IMR-90 (cell line): ENCODE data around the gene C14orf119. TPM values are rescaled to one million over a fixed set of nuclear protein-coding genes. Genes with fewer than 3 reads are reported as not detected.

Experiments used
- ATAC-seq: fragments of 200-7000 bp; cut with Tn5 transposase; 2 replicates; pipeline ENCODE4 v1.9.1; 2020; ENCODE audit warnings: low read depth, mild to moderate bottlenecking, moderate library complexity
- BruUV-seq: library from RNA; stranded (reverse); fragments of 400-500 nt; replicated peaks from 2 replicates; lab custom pipeline; 2021; lab: Mats Ljungman, UMichigan
- CTCF ChIA-PET: fragments of 300-600 bp; formaldehyde crosslinking; extraction: SDS; loops from one replicate; lab custom pipeline; 2021; ENCODE audit warnings: antibody characterized with exemption; lab: Yijun Ruan, JAX
- POLR2A ChIA-PET: fragments of 300-600 bp; sonication (Branson Sonifier 250); formaldehyde crosslinking; loops from one replicate; lab custom pipeline; 2022; ENCODE audit warnings: antibody characterized with exemption; ENCODE audit not compliant: unreplicated experiment; lab: Charles Lee
- DNase-seq: peaks from one replicate; pipeline ENCODE4 v3.0.0; 2013
- H2AFZ ChIP-seq: replicated peaks from 2 replicates; pipeline ENCODE3; 2013; ENCODE audit warnings: low read length, mild to moderate bottlenecking; ENCODE audit not compliant: poor library complexity
- H2AK5ac ChIP-seq: 2 replicates; pipeline ENCODE4 v1.6.1; 2013; ENCODE audit warnings: low read depth, low read length, inconsistent platforms
- H2AK9ac ChIP-seq: replicated peaks from 2 replicates; pipeline ENCODE3; 2013; ENCODE audit warnings: mild to moderate bottlenecking, low read depth, low read length, moderate library complexity; ENCODE audit not compliant: poor library complexity
- H2BK120ac ChIP-seq: 2 replicates; pipeline ENCODE4 v1.6.1; 2013; ENCODE audit warnings: low read depth, low read length, inconsistent platforms
- H2BK15ac ChIP-seq: 3 replicates; pipeline ENCODE4 v1.6.1; 2013; ENCODE audit warnings: low read depth, low read length, inconsistent platforms
- H2BK20ac ChIP-seq: 2 replicates; pipeline ENCODE4 v1.6.1; 2013; ENCODE audit warnings: low read depth, mild to moderate bottlenecking, inconsistent platforms, low read length, moderate library complexity
- H2BK5ac ChIP-seq: 2 replicates; pipeline ENCODE4 v1.6.1; 2013; ENCODE audit warnings: mild to moderate bottlenecking, low read depth, low read length, inconsistent platforms; ENCODE audit not compliant: poor library complexity, severe bottlenecking
- H3K14ac ChIP-seq: replicated peaks from 2 replicates; pipeline ENCODE4 v1.6.1; 2013; ENCODE audit warnings: low read depth, low read length, inconsistent platforms
- H3K18ac ChIP-seq: 2 replicates; pipeline ENCODE4 v1.6.1; 2013; ENCODE audit warnings: low read depth, low read length, control low read depth
- H3K23ac ChIP-seq: 2 replicates; pipeline ENCODE4 v1.6.1; 2013; ENCODE audit warnings: low read depth, low read length, inconsistent platforms
- H3K27ac ChIP-seq: 2 replicates; pipeline ENCODE4 v1.5.1; 2013; ENCODE audit warnings: mild to moderate bottlenecking, control low read depth, low read length; ENCODE audit not compliant: insufficient read depth
- H3K27me3 ChIP-seq: 2 replicates; pipeline ENCODE4 v1.6.1; 2013; ENCODE audit warnings: low read length; ENCODE audit not compliant: control insufficient read depth, insufficient read depth
- H3K36me3 ChIP-seq: 2 replicates; pipeline ENCODE4 v1.6.1; 2013; ENCODE audit warnings: low read length, mixed read lengths; ENCODE audit not compliant: control insufficient read depth, insufficient read depth
- H3K4ac ChIP-seq: 2 replicates; pipeline ENCODE4 v1.6.1; 2013; ENCODE audit warnings: low read depth, low read length, inconsistent platforms
- H3K4me1 ChIP-seq: 2 replicates; pipeline ENCODE4 v1.6.1; 2013; ENCODE audit warnings: low read length, mixed read lengths; ENCODE audit not compliant: control insufficient read depth, insufficient read depth
- H3K4me2 ChIP-seq: 2 replicates; pipeline ENCODE4 v1.6.1; 2013; ENCODE audit warnings: low read depth, mild to moderate bottlenecking, control low read depth, low read length, moderate library complexity
- H3K4me3 ChIP-seq: 2 replicates; pipeline ENCODE4 v1.5.1; 2013; ENCODE audit warnings: low read depth, mild to moderate bottlenecking, control low read depth, low read length, moderate library complexity; ENCODE audit not compliant: insufficient read depth
- H3K56ac ChIP-seq: 2 replicates; pipeline ENCODE4 v1.6.1; 2013; ENCODE audit warnings: low read length, inconsistent platforms; ENCODE audit not compliant: insufficient read depth; ENCODE audit errors: extremely low read depth
- H3K79me1 ChIP-seq, 2 experiments: 2 replicates each; pipeline ENCODE4 v1.6.1; 2013; ENCODE audit warnings: low read length in 2 of 2, inconsistent platforms in 1 of 2, low read depth in 1 of 2
- H3K9ac ChIP-seq: 2 replicates; pipeline ENCODE4 v1.6.1; 2013; ENCODE audit warnings: low read depth, low read length, control low read depth
- H3K9me1 ChIP-seq: 2 replicates; pipeline ENCODE4 v1.6.1; 2013; ENCODE audit warnings: low read length, inconsistent platforms; ENCODE audit not compliant: insufficient read depth
- H3K9me3 ChIP-seq: 2 replicates; pipeline ENCODE4 v1.6.1; 2013; ENCODE audit warnings: low read length; ENCODE audit not compliant: control insufficient read depth, insufficient read depth
- H4K20me1 ChIP-seq: 2 replicates; pipeline ENCODE4 v1.6.1; 2013; ENCODE audit warnings: low read length, inconsistent platforms; ENCODE audit not compliant: insufficient read depth
- H4K5ac ChIP-seq: 2 replicates; pipeline ENCODE4 v1.6.1; 2013; ENCODE audit warnings: mild to moderate bottlenecking, low read depth, low read length, control low read depth
- H4K8ac ChIP-seq, 2 experiments: 2 replicates each; pipeline ENCODE4 v1.6.1; 2013; ENCODE audit warnings: low read depth in 2 of 2, low read length in 2 of 2, control low read depth in 1 of 2, inconsistent platforms in 1 of 2
- H4K91ac ChIP-seq: 2 replicates; pipeline ENCODE4 v1.6.1; 2013; ENCODE audit warnings: low read depth, low read length, inconsistent platforms; ENCODE audit not compliant: insufficient read depth
- BHLHE40 ChIP-seq: fragments of 150-350 bp; IDR thresholded peaks from 2 replicates; pipeline ENCODE4 v1.6.1; 2016; ENCODE audit warnings: mild to moderate bottlenecking, low read depth, low read length
- MAFK ChIP-seq: IDR thresholded peaks from 2 replicates; pipeline ENCODE4 v1.6.1; 2012; ENCODE audit warnings: low read depth, low read length, improper control_type of control experiment
- MAZ ChIP-seq: IDR thresholded peaks from 2 replicates; pipeline ENCODE4 v1.6.1; 2012; ENCODE audit warnings: low read depth, mild to moderate bottlenecking, low read length, improper control_type of control experiment, moderate library complexity, borderline replicate concordance
- MXI1 ChIP-seq: IDR thresholded peaks from 2 replicates; pipeline ENCODE4 v1.6.1; 2012; ENCODE audit warnings: low read depth, mild to moderate bottlenecking, low read length, moderate library complexity, borderline replicate concordance
- SMC3 ChIP-seq: fragments of 150-350 bp; IDR thresholded peaks from 2 replicates; pipeline ENCODE4 v1.6.1; 2016; ENCODE audit warnings: low read depth, mild to moderate bottlenecking, antibody characterized with exemption, low read length, moderate library complexity
- USF2 ChIP-seq: fragments of 150-350 bp; IDR thresholded peaks from 2 replicates; pipeline ENCODE4 v1.6.1; 2017; ENCODE audit warnings: mild to moderate bottlenecking, antibody characterized with exemption, low read length, low read depth
- WGBS, 2 experiments: methylation state at CpG; one replicate each; pipeline versions ENCODE4 v1.1.5 to v1.1.7; 2013; ENCODE audit warnings: missing lambda C conversion rate in 2 of 2; ENCODE audit not compliant: insufficient read length in 1 of 2; ENCODE audit errors: extremely low coverage in 2 of 2; 5-methylcytosine and 5-hydroxymethylcytosine counted together
- dilution Hi-C: fragments of 300-500 bp; cut with HindIII; formaldehyde crosslinking; loops from one replicate; pipeline ENCODE4 v1.14.3; 2018; ENCODE audit warnings: low sequenced_read_pairs; ENCODE audit not compliant: unreplicated experiment
- in situ Hi-C: fragments of 300-500 bp; cut with MboI; formaldehyde crosslinking; loops from 3 replicates; pipeline ENCODE4 v1.14.3; 2019; ENCODE audit warnings: low sequenced_read_pairs, inconsistent platforms, mixed read lengths
- intact Hi-C: fragments of 100-400 bp; cut with micrococcal nuclease; formaldehyde crosslinking; loops from 2 replicates; pipeline ENCODE4 v1.10.0; 2022
- polyA plus RNA-seq, 3 experiments: library from polyadenylated mRNA; depleted of rRNA; stranded (reverse); fragments of >200 nt; gene quantifications; 2 replicates each; pipeline ENCODE4 v1.2.3, GENCODE V29; 2012; ENCODE audit warnings: low replicate concordance in 1 of 3
- total RNA-seq: library from RNA; depleted of rRNA; stranded (reverse); fragments of >200 nt; gene quantifications from 2 replicates; pipeline ENCODE4 v1.2.3, GENCODE V29; 2012

C14orf119 gene
- total and polyA plus RNA-seq, 2 of the 4 experiments (the other 2 are of a cell fraction): 74.0 to 83.7 TPM

DNA sequence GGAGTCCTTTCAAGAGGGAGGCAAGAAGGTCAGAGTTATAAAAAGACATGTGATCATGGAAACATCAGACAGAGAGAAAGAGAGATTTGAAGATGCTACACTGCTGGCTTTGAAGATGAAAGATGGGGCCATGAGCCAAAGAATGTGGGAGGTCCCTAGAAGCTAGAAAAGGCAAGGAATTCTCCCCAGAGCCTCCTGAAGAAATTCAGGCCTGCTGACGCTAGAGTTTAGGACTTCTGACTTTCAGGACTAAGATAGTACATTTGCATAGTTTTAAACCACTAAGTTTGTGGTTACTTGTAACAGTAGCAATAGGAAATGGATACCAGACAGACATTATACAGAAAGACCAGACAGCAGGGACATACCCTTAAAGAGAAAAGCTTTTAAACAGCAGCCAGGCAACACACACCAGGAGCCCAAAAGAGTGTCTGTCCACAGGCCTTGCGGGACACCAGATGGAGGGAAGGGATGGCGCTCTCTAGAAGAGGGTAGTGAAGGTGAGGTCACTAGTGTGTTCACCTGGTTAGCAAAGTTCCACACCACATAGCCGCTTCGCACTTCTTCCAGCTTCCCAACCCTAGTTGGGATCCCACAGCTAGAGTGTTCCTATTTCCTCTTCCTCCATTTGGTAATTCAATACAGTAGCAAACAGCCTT lies 53.4 kb downstream of the C14orf119 start:
- WGBS, 2 experiments: 93% methylated on average over 2 of the region's 5 CpGs; no CpG with 5 or more reads in 1 of the 2 experiments
- Histone ChIP-seq H3K27ac (no peak overlapping the region), H3K27me3 (peaks cover 13% of the 10 kb centered on the region), H2BK120ac (no peak overlapping the region), H2BK20ac (no peak overlapping the region), H4K20me1 (no peaks in the 10 kb centered on the region), H2AK9ac (no peak overlapping the region), H2AK5ac (no peak overlapping the region), H4K8ac (no peak overlapping the region), H3K9ac (no peak overlapping the region), H3K56ac (no peak overlapping the region), H3K4me3 (no peak overlapping the region), H2AFZ (no peak overlapping the region), H3K18ac (no peak overlapping the region), H3K9me3 (0 out of 2 replicates have a peak, but pooled peaks cover 2% of the 10 kb centered on the region), H2BK15ac (no peak overlapping the region), H4K5ac (no peak overlapping the region), H3K9me1 (no peaks in the 10 kb centered on the region), H3K14ac (no peak overlapping the region), H3K79me1 (no peaks in the 10 kb centered on the region), H3K4ac (no peak overlapping the region), H2BK5ac (no peak overlapping the region), H4K91ac (no peak overlapping the region), H3K23ac (no peak overlapping the region), H3K36me3 (no peaks in the 10 kb centered on the region), H3K4me2 (no peak overlapping the region), H3K4me1 (no peaks in the 10 kb centered on the region)
- TF ChIP-seq USF2 (no peak), MXI1 (no peak), MAFK (no peak), SMC3 (no peak), MAZ (no peak), BHLHE40 (no peak)
- BruUV-seq: no TSS peak
- ChIA-PET POLR2A (no interaction called here), CTCF (no interaction called here)
- intact Hi-C loops: no loop called here
- ATAC-seq (no peak; the same call in 1 of the 2 replicates), DNase-seq (no peak)
- in situ Hi-C loops: no loop called here
- dilution Hi-C loops: no loop called here
